Hematopoietic multipotent progenitor cell treated with erythropoietin and hydrocortisone succinate and interleukin-3 and kit ligand, for 15 days (in vitro differentiated cells): ENCODE results near the gene ZNF24.

Source experiments
- DNase-seq: peaks from one replicate; pipeline ENCODE4 v3.0.0-alpha.2; 2015; ENCODE audit warnings: low spot score

ZNF24 gene

GRCh38 chr18:35352778-35353177, 8.6 kb upstream of the ZNF24 start:
- no peak for DNase-seq

DNA sequence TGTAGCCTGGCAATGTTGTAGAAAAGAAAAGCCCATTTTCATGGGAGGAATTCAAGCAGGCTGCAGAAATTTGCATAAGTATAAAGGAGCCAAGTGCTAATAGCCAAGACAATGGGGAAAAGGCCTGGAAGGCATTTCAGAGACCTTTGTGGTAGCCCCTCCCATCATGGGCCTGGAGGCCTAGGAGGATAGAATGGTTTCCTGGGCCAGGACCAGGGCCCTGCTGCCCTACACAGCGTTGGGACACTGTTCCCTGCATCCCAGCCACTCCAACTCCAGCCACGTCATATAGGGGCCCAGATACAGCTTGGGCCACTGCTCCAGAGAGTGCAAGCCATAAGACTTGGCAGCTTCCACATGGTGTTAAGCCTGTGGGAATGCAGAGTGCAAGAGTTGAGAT, 8.1 kb upstream of the ZNF24 start:
- DNase-seq, result no peak

- no peak for DNase-seq
These were observed 3.8 kb upstream of the ZNF24 start for GRCh38 chr18:35348001-35348400.

DNA sequence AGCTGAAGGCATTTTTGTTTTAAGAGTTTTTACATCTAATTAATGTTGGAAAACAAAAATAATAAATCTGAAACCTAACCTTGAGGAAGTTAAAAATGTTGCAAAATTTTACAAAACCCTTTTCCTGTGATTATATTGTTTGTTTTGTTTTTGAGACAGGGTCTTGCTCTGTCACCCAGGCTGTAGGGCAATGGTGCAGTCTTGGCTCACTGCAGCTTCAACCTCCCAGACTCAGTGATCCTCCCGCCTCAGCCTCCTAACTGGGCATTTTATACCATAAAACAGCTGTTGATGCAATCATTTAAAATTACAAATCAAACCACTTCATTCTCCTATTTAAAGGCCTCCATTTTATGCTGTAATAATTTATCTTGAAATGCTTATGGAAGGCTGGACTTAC, 1.7 kb upstream of the ZNF24 start:
- DNase-seq, result no peak

- no peak for DNase-seq
These were observed 1.3 kb upstream of the ZNF24 start for GRCh38 chr18:35345460-35345921.

DNA sequence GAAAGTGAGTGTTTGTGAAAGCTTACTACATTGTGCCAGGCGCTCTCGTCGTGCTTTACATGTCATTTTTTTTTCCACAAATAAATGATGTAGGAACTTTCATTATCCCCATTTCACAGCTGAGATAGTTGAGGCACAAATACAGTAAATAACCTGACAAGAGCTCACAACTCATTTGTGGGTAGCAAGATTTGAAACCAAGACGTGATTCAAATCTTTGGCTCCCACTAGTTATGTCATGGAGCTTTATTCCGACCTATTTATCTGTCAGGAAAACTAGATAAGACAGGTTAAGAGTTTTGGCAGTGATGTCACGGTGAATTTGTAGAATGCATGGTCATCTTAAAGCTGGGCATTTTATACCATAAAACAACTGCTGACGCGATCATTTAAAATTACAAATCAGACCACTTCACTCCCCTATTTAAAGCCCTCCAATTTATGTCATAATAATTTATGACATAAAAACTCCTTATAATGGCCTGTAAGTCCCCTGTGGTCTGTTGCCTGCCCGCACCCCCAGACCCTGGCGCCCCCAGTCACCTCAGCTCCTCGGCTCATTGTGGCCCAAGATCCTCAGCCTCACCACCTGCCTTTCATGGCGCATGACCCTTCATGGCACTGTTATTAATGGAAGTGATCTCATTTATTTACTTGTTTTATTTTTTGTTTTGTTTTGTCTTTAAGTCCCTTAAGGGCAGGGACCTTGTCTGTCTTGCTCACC, 678 bp upstream of the ZNF24 start:
- no peak for DNase-seq

- DNase-seq, result peak; percentile 29
These were observed 708 bp downstream of the ZNF24 start for GRCh38 chr18:35343488-35343935.

GRCh38 chr18:35337286-35337685, 6.9 kb downstream of the ZNF24 start:
- DNase-seq, result no peak

GRCh38 chr18:35335866-35336265, 8.4 kb downstream of the ZNF24 start:
- no peak for DNase-seq

DNA sequence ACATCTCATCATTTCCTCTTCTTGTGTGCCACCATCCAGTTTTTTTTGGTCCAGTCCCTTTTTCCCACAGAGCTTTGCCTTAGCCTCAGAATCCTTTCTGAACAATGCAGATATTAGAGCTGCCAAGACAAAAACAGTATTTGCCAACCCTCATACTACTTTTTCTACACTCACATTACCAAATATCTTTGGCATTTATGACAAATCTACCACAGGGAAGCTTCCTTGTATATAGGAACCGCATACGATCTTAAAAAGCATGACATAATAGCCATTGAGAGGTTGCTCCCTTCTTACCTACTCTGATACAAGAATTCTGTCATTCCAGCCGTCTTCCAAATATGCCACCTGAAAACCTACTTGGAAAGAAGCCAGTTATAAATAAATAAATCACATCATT, 9.4 kb downstream of the ZNF24 start:
- DNase-seq, result no peak

DNA sequence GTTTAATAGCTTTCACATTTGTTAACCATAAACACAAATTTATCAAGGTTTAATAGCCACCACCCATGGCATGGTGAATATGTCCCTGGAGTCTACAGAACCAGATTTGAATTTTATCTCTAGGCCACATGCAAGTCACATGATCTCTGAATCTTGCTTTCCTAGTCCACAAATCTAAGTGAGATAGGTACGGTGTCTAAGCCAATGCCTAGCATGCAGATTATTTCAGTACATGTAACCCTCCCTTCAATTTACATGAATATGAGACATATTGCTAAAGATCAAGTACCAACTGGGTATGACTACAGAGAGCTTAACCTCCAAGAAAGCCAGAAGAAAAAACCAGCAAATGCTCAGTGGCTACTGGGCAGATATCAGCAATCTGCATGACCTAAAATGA, 10.0 kb downstream of the ZNF24 start:
- DNase-seq, result peak; percentile 54

- DNase-seq, result no peak
These were observed 12.7 kb downstream of the ZNF24 start for GRCh38 chr18:35331367-35332087.

DNA sequence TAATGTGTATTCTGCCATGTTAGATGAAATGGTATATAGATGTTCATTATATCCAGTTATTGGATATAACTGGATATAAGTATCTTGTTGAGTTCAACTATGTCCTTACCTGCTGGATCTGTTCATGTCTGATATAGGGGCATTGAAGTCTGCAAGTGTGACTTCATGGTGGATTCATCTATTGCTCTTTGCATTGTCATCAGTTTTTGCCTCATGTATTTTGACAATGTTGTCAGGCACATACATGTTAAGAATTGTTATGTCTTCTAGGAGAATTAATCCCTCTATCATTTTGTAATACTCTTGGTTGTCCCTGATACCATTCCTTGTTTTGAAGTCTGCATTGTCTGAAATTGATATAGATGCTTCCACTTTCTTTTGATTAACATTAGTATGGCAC, 15.4 kb downstream of the ZNF24 start:
- no peak for DNase-seq

GRCh38 chr18:35326695-35327387, 17.4 kb downstream of the ZNF24 start:
- no peak for DNase-seq

DNA sequence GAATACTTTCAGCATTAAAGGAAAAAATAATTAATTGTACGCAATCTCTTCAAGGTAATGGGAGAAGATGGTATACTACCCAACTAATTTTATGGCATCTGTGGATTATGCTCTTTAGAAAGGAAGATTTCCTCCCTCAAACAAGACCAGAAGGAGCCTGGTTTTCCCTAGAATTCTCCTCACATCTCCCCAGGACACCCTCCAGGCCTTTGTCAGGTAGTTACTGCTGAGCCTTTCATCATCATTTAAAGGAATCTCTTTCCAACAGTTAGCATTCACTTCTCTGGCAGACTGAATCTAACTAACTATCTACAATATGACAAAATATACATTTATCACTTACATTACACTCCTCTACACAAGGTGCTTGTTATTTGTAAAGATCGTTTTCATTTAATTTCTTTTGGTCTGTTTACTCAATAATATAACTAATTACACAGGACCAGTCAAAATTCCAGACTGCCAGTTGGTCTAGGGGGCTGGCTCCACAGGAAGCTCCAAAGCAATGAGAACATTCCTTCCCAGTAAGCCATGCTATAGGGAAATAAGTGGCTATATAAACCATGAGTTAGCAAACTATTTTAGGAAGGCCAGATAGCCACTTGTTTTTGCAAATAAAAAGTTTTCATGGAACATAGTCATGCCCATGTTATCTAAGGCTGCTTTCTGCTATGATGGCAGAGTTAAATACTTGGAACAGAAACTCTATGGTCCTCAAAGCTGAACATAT, 19.1 kb downstream of the ZNF24 start:
- DNase-seq, result no peak

- no peak for DNase-seq
These were observed 21.4 kb downstream of the ZNF24 start for GRCh38 chr18:35322486-35323458.

DNA sequence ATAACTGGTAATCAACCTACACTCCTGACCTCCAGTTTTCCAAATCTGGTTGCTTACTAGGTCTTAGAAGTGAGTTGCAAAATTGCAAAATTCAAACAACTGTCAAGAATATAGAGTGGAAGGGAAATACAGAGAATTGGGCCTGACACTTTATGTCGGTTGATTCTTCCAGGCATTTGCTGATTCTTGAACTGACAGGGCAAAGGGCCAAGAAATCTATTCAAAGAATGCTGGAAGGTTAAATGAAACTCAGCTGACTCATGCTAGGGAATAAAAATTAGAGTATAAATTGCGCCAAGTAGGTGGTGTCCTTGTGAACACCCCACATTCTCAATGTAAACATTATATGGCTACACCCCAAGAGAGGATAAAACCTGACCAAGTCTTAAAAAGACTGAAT, 32.7 kb downstream of the ZNF24 start:
- no peak for DNase-seq

DNA sequence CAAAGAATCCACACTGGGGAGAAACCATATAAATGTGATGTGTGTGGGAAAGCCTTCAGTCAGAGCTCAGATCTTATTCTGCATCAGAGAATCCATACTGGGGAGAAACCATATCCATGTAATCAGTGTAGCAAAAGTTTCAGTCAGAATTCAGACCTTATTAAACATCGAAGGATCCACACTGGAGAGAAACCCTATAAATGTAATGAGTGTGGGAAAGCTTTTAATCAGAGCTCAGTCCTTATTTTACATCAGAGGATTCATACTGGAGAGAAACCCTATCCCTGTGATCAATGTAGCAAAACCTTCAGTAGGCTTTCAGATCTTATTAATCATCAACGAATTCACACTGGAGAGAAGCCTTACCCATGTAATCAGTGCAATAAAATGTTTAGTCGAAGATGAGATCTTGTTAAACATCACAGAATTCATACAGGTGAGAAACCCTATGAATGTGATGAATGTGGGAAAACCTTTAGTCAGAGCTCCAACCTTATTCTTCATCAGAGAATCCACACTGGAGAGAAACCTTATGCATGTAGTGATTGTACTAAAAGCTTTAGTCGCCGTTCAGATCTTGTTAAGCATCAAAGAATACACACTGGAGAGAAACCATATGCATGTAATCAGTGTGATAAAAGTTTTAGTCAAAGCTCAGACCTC, 37.5 kb downstream of the ZNF24 start:
- DNase-seq, result no peak

- no peak for DNase-seq
These were observed 40.6 kb downstream of the ZNF24 start for GRCh38 chr18:35303610-35304009.

GRCh38 chr18:35296060-35296459, 48.2 kb downstream of the ZNF24 start:
- no peak for DNase-seq

- DNase-seq, result no peak
These were observed 53.1 kb downstream of the ZNF24 start for GRCh38 chr18:35291166-35291565.
